HG03135 (cell line): ENCODE measurements around the gene CUBN.

Experiments used
- ATAC-seq: cut with Tn5 transposase; IDR thresholded peaks from one replicate; pipeline ENCODE4 v1.9.1; 2021; ENCODE audit warnings: mild to moderate bottlenecking, moderate library complexity; ENCODE audit not compliant: unreplicated experiment

CUBN gene

DNA sequence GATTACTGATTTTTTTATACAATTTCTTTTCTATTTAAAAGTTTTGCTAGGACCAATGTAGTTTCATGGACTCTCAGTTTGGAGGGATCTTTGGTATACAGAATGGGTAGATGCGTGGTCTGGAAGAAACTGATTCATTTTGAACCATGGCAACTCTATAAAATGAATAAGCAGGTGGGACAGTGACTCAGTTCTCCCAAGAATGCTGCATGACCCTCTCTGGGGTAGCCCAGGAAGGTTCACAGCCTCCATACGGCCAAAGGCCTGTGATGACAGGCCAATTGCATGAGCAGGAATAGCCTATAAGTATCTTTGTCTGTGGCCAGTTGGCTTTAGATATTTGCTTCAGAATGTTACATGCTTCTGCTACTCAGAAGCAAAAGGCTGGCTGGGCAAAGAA, 199.1 kb downstream of the CUBN start:
- ATAC-seq, result no peak

DNA sequence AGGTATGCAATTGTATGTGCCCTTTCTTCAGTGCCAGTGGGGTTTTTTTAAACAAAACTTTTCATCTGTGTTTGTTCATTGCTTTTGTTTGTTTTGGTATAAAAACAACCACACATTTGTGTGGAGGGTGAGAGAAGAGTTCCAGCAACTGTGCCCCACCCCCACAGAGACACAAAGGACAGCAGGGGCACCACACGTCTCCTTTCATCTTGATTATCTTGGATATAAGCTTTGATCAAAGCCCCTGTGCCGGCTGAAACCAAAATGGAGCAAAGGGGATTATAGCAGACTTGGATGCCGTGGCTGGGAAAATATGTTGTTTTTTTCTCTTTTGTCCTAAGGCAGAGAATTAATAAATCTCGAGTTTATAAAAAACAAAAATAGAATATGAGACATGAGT, 200.5 kb downstream of the CUBN start:
- no peak for ATAC-seq

DNA sequence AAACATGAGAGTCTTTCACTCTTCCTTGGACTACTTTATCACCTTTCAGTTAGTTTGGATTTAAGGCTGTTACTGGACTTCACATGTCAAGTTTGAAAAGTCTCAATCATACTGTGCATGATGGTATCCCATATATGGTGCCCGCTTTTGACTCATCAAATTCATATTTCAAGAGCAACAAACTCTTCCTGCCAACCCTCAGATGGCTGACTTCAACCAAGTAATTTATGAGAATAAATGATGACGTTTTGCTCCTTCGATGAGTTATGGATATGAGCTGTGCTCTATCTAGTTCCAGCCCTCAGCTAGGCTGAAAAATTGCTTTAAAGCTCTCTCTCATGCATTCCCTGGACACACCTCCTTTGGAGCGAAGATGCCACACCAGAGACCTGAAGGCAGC, 202.1 kb downstream of the CUBN start:
- ATAC-seq, result no peak

DNA sequence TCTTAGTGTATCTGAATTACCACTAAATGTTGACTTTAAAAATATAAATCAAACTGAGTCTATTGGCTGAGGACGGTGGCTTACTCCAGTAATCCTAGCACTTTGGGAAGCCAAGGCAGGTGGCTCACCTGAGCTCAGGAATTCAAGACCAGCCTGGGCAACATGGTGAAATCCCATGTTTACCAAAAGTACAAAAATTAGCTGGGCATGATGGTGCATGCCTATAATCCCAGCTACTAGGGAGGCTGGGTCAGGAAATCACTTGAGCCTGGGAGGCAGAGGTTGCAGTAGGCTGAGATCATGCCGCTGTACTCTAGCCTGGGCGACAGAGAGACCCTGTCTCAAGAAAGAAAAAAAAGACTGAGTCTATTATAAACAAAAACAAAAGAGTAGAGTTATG, 205.9 kb downstream of the CUBN start:
- ATAC-seq, result no peak

DNA sequence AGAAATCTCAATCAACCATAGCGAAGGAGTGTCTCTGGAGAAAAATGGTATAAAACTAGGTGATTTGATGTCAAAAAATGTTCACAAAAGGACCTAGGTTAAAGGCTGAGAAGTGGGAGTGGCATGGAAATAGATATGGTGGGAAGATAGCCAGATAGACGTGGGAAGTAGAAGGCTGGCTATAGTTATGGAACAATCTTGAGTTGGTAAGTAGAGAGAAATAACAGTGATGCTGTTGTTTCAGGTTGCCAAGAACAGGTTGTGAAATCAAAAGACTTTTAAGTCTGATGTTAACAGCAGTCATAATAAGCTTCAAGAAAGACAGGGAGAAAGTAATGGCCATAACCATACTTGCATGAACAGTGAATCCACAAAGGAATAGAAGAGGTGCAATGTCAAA, 206.3 kb downstream of the CUBN start:
- ATAC-seq, result no peak

DNA sequence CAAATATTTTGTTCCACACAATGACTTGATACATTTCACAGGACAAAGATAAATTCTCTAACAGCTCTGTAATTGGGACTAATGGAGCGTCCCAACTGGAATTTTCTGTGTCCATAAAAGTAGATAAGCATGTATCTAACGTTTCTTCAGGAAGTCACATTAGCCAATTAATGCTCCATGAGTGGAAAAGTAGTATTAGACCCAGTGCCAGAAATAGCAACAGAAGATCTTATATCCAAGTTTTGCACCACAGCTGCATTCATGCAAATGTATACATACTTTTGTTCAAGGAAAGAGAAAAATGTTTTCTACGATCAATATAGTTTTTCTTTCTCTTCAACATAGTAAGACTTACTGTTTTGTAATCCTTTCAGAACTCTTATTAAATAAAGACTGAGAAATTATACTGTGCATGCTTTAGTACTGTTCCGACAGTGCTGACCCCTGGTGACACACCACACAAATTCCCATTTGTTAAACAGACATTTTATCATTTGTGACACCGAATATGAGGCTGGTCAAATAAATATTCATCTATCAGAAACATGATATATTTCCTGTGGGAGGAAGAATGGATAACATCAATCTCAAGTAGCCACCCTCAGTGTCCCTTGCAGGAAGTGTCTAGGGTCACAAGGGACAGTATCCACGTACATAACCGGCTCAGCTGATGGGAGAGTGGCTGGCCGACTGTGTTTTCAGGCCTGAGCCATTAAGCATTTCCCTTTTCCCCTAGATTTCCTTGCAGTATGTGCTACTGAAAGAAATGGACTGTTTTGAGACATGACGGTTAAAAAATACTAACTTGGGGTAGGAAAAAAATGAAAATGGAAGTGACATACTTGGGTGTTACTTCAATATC, 210.3 kb downstream of the CUBN start:
- ATAC-seq, result no peak

DNA sequence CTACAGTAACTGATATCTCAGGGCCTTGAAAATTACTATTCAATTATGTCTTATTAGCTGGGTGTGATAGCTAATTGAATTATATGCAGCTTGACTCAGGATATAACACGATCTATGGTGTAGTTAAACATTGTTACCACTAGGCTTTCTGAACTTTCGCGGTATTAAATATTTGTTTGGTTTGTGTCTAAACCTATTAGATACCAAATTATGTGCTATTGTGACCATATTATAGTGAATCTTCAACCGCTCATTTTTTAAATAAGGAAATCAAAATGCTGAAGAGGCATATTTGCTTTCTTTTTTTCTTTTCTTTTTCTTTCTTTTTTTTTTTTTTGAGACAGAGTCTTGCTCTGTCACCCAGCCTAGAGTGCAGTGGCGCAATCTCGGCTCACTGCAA, 213.1 kb downstream of the CUBN start:
- ATAC-seq, result no peak

DNA sequence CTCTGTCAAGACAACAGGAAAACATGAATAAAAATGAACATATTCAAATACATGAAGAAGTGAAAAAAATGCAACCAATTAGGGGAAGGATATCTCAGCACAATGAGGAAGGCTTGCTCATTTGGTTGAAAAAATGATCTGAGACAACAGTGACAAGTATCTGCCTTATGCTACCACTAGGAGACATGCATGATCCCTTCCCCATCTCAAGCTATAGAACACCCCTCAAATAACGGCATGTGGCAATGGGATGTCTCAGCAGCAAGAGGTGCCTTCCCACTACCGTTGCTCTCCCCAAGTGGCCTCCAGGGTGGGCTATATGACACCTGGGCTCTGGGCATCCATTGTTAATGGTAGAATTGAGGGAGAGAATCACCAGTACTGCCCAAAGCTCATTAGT, 214.3 kb downstream of the CUBN start:
- no peak for ATAC-seq

DNA sequence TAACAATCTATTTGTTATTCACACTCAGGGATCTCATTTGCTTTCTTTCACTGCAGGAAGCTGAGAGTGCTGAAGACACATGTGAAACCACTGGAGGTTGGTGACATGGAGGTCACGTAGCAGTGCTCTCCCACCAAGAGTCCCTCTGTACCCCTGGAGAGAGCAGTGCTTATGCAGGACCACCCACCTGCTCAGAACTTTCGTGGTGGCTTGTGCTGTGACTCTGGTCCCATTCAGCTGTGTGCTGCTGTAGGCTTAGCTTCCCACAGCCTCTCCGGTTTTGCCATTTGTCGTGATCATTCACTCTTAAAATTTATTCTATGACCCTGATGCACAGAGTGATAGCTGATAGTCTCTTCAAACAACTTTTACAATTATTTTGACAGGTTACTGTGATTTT, 216.3 kb downstream of the CUBN start:
- no peak for ATAC-seq

DNA sequence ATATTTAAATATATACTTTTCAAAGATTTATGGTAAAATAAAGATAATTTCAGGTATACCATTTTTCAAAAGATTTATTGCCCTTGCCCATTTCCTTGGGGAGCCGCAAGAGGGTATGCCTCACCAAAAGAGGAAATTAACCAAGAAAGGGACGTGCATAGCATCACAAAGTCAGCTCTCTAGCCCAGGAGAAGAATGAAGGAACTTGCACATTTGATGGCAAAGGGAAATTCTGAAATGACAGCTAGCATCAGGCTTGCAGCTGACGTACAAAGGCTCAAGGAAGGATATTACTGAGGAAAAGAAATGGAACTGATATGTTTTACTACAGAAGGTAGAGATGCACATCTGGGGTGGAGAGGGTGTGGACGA, 218.8 kb downstream of the CUBN start:
- no peak for ATAC-seq

DNA sequence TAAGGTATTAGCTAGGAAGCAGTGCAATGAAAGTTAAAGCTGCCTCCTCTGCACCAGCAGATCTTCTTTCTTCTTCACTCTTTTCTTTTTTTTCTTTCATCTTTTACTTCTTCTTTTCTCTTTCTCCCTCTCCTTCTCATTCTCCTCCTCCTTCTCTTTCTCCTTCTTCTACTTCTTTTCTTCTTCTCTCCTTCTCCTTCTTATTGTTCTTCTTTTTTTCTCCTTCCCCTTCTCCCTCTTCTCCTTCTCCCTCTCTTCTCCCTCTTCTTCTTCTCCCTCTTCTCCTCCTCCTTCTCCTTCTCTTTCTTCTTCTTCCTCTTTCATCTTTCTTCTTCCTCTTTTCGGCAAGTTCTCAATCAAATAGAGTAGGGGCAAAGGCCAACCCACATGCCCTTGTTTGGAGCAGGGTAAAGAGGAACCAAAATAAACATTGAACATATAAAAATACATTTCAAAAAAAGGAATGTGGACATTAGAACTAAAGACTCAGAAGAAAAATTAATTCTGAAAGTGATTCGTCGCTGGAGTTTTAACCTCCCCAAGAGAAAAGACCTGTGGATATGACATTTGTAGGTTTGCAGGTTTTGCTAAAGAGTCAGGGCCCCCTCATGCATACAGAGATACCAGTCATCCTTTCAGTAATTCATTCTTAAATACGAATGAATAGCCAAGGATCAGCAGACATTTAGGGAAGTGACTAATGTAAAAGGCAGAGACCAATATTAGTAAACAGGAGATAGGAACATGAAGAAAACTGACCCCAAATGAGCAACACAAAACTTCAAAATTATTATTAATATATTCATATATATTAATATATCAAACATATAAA, 219.4 kb downstream of the CUBN start:
- ATAC-seq, result no peak

DNA sequence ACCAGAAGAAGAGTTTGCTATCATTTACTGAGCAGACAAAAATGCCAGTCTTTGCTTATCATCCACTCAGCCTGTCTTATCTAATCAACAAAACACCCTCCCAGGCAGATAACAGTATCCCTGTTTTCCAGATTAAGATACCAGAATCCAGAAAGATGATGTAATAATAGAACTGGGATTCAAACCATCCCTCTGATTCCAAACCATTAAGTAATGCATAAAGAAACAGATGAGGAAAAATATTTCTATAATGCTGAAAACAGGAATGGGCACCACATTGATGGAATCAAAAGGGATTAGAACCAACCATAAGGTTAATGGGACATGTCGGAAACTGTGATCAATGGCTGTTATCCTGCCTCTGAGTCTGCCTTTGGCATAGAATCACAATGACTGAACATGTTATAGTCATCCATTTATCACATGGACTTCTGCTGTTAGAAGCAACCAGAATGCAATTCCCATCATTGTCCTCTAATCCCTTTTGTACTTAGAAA, 220.3 kb downstream of the CUBN start:
- ATAC-seq, result no peak

DNA sequence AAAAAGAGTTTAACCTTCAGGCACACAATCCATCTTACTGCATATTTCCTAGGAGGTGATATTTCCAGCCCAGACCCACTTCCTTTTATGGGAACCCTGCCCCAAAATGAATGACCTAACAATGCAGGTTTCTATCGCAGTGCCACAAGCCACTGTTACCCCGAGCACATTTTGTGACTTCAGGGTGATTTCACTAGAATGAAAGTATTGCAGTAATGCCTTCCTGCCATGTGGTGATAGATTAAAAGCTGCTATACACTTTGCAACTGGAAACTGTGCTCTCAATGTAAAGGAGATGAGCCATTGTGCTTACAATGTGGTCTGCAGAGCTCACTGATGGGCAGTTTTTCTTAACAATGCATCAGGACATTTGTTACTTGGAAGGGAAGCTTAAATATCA, 221.9 kb downstream of the CUBN start:
- ATAC-seq, result no peak

DNA sequence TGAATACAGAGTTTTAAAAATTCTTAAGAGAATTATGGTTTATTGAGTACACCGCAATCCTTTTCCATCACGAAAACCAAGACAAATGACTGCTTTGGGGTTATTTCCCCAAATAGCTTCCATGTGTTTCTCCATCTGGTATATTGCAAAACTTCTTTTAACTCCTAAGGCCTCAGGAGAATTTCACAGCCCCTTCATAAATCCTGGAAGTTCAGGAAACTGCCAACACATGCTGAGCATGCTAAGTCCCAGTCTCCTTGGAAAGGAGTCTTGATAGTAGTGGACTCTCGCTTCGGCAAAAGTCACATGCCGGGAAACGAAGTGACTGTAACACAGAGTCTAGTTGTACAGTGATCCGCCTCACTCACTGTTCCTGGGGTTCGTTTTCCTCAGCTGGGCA, 224.3 kb downstream of the CUBN start:
- no peak for ATAC-seq

DNA sequence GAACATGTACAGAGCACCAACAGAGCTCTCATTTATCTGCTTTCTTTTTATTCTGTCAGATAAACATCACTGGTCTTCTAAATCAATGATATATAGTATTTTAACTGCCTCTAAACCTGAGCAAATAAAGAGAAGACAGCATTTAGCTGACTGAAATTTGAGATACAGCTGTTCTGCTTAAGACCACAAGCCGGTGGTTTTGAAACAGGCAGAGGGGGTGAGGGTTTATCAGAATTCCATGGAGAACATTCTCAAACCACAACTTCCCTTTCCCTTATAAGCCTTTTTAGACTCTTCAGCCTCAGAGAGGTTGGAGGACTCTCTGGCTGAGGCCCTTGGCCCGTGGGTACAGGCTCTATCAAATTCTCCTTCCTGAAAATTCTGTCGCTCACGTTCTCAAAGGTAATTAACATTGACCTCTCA, 225.0 kb downstream of the CUBN start:
- no peak for ATAC-seq

DNA sequence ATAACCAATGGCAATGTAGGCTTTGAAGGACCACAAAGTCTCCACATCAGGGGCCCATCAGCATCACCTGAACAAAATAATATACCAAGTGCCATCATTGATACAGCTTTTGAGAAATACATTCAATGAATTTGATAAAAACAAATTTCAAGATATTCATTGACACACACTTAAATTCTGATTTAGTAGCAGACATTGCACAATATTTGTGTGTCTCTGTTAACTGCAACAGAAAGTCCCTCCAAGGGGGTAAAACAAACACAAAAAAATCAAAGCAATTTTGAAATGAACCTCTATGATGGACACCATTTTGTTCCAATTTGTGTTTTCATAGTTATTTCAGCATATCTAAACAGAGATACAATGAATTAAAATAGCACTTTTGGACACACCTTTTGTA, 225.6 kb downstream of the CUBN start:
- ATAC-seq, result no peak

DNA sequence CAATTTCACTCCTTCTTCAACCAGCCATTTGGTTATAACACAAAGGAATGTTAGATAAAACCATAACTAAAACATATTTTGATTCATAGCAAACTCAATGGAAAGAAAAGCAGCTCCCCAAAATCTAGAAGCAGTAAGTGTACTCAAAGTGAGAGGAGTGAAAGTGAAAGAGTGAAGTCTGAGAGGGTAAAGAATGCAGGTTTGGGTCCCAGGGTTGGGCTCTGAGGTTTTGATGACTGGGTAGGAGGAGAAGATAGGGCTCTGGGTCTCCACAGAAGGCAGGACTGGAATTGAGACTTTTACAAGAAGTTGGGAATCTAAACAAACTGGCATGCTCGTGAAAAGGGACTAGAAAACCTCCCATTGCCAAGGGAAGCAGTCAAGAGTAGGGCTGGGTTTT, 227.0 kb downstream of the CUBN start:
- ATAC-seq, result no peak

DNA sequence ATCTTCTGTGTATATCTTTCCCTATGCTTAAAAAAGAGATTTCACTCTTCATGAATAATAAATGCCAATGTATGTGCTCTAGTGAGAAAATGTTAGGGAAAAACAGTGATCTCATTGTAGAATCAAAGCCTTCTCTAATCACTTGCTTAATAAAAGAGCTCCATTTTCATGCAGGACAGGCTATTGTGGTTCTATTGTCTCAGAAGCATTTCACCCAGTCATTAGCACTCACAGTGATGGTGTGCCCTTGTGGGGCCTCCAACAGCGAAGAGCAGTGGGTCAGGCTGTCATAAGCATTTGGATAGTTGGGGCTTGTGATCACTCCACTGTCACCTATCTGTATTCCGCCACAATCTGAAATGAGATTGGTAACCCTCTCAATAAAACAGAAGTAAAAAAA, 228.5 kb downstream of the CUBN start:
- ATAC-seq, result no peak

DNA sequence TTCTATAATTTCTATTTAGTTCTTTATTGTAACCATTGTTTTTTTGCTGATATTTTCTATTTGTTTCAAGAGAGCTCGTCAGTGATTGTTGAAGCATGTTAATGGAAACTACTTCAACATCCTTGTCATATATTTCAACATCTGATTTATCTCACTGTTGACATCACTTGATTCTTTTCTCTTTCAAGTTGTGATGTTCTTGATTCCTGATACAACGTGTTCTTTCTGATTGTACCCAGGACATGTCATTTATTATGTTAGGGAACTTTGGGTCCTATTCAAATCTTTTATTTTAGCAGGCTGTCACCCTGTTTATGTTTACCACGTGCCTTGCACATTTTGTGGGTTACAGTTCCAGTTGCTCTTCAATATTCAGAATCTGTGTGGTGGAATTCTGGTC, 232.6 kb downstream of the CUBN start:
- ATAC-seq, result no peak

DNA sequence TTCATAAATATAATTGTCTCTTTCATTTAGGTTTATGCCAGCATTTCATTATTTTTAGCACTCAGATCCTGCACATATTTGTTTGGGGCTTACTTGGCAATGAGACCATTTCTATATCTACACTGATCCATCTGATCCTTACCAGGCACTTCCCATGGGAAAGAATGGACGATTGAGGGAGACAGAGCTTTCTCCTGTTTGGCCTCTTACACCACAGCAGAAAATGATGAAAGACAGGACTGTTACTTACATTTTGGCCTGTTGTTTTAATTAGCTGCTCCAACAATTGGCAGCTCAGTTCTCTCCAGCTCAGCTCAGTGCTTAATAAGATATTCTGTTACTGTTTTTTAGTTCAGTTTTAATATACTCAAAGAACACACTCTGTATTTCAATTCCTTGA, 234.8 kb downstream of the CUBN start:
- no peak for ATAC-seq

DNA sequence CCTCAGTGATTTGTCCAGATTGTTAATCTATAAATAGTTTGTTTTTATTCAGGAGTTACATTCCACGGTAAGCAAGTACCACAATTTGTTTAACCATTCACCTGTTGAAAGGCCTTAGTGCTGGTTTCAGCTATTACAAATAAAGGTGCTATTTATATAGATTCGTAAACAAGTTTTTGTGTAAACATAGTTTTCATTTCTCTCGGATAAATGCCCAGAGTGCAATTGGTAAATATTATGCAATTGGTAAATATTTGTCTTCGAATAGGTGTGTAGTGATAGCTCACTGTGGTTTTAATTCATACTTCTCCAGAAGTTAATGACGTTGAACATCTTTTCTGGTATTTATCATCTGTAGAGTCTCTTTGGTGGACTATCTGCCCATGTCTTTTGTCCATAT, 235.9 kb downstream of the CUBN start:
- no peak for ATAC-seq
